ENCODE measurements around the gene DLGAP1.

- TF ChIP-seq CTCF (IDR thresholded peaks at IDR 0.05; ENCODE audit: low read length) (no peak), EZH2 (IDR thresholded peaks at IDR 0.05; ENCODE audit: borderline replicate concordance, low read length) (no peak)
Measured at GRCh38 chr18:4211111-4211837, 243.8 kb downstream of the DLGAP1 start.

All from OCI-LY1 (cell line).